BJ (cell line): ENCODE data around the gene C4orf36. TPM values are rescaled to one million over a fixed set of nuclear protein-coding genes. Genes with fewer than 3 reads are reported as not detected.
A peak's percentile ranks its signal among the peaks of the same experiment; 100 is the strongest.

ENCODE experiments used
- CTCF ChIA-PET: fragments of 350-600 bp; formaldehyde crosslinking; extraction: SDS; loops from one replicate; lab custom pipeline; 2021; ENCODE audit warnings: antibody characterized with exemption, inconsistent platforms; lab: Yijun Ruan, JAX
- POLR2A ChIA-PET: fragments of 300-600 bp; sonication (Branson Sonifier 250); formaldehyde crosslinking; extraction: SDS; loops from one replicate; lab custom pipeline; 2021; ENCODE audit warnings: antibody characterized with exemption; lab: Charles Lee
- DNase-seq: peaks from one replicate; pipeline ENCODE4 v3.0.0-alpha.2; 2011; ENCODE audit warnings: low read depth
- H3K27me3 ChIP-seq: 2 replicates; pipeline ENCODE4 v1.6.0; 2011; ENCODE audit warnings: low read length; ENCODE audit not compliant: control insufficient read depth, insufficient read depth
- H3K36me3 ChIP-seq: 2 replicates; pipeline ENCODE4 v1.5.1; 2011; ENCODE audit warnings: low read length; ENCODE audit not compliant: control insufficient read depth, insufficient read depth
- H3K4me3 ChIP-seq: 2 replicates; pipeline ENCODE4 v1.5.1; 2011; ENCODE audit warnings: low read depth, mild to moderate bottlenecking, control low read depth, low read length
- CTCF ChIP-seq: IDR thresholded peaks from 2 replicates; pipeline ENCODE4 v1.5.1; 2011; ENCODE audit warnings: low read depth, mild to moderate bottlenecking, control low read depth, inconsistent platforms, low read length, moderate library complexity; ENCODE audit not compliant: insufficient read depth
- polyA minus RNA-seq: library from RNA; depleted of rRNA, polyadenylated mRNA; stranded (reverse); fragments of >200 nt; gene quantifications from 2 replicates; pipeline ENCODE4 v1.2.3, GENCODE V29; 2011; rRNA and poly(A)+ RNA removed
- polyA plus RNA-seq: library from polyadenylated mRNA; depleted of rRNA; stranded (reverse); fragments of >200 nt; gene quantifications from 2 replicates; pipeline ENCODE4 v1.2.3, GENCODE V29; 2011; rRNA removed

The C4orf36 gene
- polyA plus RNA-seq (3.0 and 3.1 TPM in 2 replicates), polyA minus RNA-seq (0.46 and 0.85 TPM in 2 replicates)

DNA sequence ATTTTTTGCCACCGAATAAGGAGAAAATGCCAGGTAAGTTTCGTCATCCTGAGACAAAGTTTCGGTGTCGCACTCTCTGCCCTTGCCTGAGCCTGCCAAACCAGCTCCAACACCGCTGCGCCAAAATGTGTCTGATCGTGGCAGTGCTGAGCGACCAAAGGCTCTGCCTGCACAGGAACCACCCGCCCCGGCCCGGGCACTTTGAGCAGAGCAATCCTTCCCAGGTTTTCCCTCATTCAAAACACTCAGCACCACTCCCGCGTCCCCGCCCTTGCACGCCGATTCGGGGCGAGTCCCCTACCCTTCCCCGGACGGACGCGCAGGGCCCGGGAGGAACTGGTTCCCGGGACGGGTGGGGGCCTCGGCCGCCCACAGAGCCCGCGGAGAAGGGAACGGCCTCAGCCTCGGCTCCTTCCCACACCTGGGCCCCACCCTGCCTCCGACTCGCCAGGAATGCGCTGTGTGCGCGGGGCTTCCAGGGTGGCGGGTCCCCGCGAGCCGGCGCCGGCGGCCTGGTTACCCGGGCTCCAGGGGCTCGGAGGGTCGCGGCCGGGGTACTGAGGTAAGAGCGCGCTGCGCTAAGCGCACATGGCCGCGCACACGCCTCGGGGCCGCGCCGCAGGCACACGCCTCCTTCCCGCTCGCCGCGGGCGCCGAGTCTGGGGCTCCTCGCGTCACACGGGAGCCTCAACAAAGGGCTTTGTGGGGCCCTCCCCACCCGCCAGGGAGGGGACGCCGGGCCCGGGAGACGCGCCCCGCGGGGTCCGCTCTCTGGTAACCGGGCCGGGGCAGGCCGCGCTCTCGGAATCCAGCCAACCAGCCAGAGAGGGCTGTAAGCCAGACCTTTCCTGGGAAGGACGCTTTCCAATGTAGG is at the start of gene C4orf36:
TSS of gene C4orf36 (minus strand) at position 661 of the 874 bp plus-strand sequence. CDS start 902 bp downstream, outside the sequence.
- ChIA-PET CTCF (interaction anchor here (0.9 to 1.1 kb wide), 3 partner anchors 45 to 396 kb away, joined by 3 read pairs; no protein-coding TSS in a partner anchor), POLR2A (interaction anchor here (0.6 kb wide), 1 partner anchor 13 kb away, joined by 5 read pairs; no protein-coding TSS in a partner anchor)
- peak; percentile 19; the same call in 1 of the 2 replicates for TF ChIP-seq CTCF
- H3K27me3 ChIP-seq, result no peaks in the 10 kb centered on the region
- H3K36me3 ChIP-seq, result no peaks in the 10 kb centered on the region
- DNase-seq, result no peak
- H3K4me3 ChIP-seq, result peak within 1 kb of the TSS; percentile 44

DNA sequence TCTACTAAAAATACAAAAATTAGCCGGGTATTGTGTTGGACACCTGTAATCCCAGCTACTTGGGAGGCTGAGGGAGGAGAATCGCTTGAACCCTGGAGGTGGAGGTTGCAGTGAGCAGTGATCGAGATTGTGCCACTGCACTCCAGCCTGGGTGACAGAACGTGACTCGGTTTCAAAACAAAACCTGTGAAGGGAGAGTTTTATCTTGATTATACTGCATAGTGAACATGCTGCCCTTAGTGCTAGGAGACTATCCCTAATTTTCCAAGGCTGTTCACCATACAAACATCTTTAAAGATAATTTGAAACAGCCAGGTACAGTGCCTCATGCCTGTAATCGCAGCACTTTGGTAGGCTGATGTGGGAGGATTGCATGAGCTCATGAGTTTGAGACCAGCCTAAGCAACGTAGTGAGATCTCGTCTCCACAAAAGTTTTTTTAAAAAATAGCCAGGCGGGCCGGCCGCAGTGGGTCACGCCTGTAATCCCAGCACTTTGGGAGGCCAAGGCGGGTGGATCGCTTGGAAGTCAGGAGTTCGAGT is 48.8 kb upstream of the C4orf36 start:
- Histone ChIP-seq H3K36me3 (no peaks in the 10 kb centered on the region), H3K4me3 (no peak overlapping the region), H3K27me3 (no peaks in the 10 kb centered on the region)
- DNase-seq, result no peak
- TF ChIP-seq CTCF, result no peak
- ChIA-PET POLR2A (no interaction called here), CTCF (no interaction called here)

- no peak for TF ChIP-seq CTCF
- CTCF ChIA-PET, result interaction anchor here (0.8 to 1.7 kb wide), 2 partner anchors 140 to 153 kb away, joined by 3 to 4 read pairs; no protein-coding TSS in a partner anchor
- POLR2A ChIA-PET, result no interaction called here
- Histone ChIP-seq H3K36me3 (no peaks in the 10 kb centered on the region), H3K27me3 (no peaks in the 10 kb centered on the region), H3K4me3 (no peak overlapping the region)
- no peak for DNase-seq
These were observed 47.7 kb upstream of the C4orf36 start for GRCh38 chr4:86939729-86940575.

DNA sequence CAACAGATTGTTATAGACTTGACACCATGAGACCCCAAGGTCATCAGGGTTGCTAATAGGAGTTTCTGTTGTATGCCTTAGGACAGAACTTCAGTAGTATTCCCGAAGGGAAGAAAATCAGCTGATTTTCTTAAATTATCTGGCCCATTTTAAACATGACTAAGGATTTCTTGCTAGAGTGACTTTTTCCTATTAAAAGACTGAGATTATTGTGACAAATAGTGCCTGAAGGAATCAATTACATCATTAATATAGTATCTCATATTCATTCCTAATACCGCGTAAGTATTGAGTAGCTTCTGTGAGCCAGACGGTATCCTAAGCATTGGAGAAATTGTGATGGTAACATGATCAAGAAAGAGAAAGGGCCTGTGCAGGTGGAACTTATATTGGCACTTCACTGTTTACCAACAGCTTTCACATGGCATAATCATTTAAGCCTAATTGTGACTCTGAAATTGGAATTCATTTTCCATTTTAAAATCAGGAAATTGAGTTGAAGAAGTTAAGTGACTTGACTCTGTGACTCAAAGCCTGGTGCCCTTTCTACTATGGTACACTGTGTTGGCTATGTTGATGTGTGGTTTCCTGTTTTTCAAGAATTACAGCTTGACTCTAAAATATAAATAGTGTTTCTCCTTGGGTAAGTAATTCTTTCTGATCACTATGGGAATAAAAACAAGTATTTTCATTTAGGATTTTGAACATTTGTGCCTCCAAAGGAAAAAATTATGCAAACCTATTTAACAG is 46.7 kb upstream of the C4orf36 start:
- no peaks in the 10 kb centered on the region for H3K36me3 ChIP-seq
- no peak for TF ChIP-seq CTCF
- no peak overlapping the region for H3K4me3 ChIP-seq
- DNase-seq, result no peak
- H3K27me3 ChIP-seq, result no peaks in the 10 kb centered on the region
- POLR2A ChIA-PET, result no interaction called here
- CTCF ChIA-PET, result interaction anchor here (0.8 to 1.7 kb wide), 4 partner anchors 17 to 154 kb away, joined by 3 to 7 read pairs (median 4); no protein-coding TSS in a partner anchor
